ENCODE data around the gene NME7. TPM values are rescaled to one million over a fixed set of nuclear protein-coding genes. Genes with fewer than 3 reads are reported as not detected.

The NME7 gene
- polyA plus RNA-seq, 1 of the 3 experiments (the other 2 are of a cell fraction) = 13.7 TPM

DNA sequence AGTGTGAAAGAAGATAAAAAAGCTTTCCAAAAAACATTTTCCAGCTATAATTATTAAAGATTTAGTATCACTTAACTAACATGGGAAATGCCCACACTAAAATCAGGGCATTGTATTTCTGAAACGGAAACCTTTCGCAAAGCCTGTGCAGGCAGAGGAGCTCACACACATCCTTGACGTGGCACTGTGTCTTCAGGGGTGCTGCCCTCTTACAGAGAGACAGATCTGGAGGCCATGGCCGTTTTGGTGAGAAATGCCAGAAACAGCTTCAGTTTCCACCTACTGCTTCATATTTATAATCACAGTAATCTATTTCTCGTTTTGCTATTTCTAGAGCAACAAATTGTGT, 234.4 kb downstream of the NME7 start (continued):
- TF ChIP-seq RFX5 (IDR thresholded peaks at IDR 0.05; ENCODE audit: low read length) (no peak), EP300 (IDR thresholded peaks at IDR 0.05; ENCODE audit: borderline replicate concordance in 1 of 2, low read depth in 1 of 2, low read length in 1 of 2) (no peak)

GRCh38 chr1:169132512-169133227, 234.9 kb downstream of the NME7 start:
- H3K27me3 ChIP-seq (ENCODE audit: insufficient read depth) = no peaks in the 10 kb centered on the region
- peaks cover 57 to 78% of the 10 kb centered on the region in 2 experiments for H3K36me3 ChIP-seq (replicated peaks in 1 of 2; ENCODE audit: control insufficient read depth in 1 of 2, insufficient read depth in 2 of 2, low read length in 1 of 2)
- TF ChIP-seq RFX5 (IDR thresholded peaks at IDR 0.05; ENCODE audit: low read length) = no peak
- TF ChIP-seq, protein P1, sequence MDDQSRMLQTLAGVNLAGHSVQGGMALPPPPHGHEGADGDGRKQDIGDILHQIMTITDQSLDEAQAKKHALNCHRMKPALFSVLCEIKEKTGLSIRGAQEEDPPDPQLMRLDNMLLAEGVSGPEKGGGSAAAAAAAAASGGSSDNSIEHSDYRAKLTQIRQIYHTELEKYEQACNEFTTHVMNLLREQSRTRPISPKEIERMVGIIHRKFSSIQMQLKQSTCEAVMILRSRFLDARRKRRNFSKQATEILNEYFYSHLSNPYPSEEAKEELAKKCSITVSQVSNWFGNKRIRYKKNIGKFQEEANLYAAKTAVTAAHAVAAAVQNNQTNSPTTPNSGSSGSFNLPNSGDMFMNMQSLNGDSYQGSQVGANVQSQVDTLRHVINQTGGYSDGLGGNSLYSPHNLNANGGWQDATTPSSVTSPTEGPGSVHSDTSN (IDR thresholded peaks at IDR 0.05) = no peak
- TF ChIP-seq, protein P2, sequence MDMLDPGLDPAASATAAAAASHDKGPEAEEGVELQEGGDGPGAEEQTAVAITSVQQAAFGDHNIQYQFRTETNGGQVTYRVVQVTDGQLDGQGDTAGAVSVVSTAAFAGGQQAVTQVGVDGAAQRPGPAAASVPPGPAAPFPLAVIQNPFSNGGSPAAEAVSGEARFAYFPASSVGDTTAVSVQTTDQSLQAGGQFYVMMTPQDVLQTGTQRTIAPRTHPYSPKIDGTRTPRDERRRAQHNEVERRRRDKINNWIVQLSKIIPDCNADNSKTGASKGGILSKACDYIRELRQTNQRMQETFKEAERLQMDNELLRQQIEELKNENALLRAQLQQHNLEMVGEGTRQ (IDR thresholded peaks at IDR 0.05; ENCODE audit: borderline replicate concordance, low read depth, low read length) = no peak
- TF ChIP-seq NRF1 (IDR thresholded peaks at IDR 0.05; ENCODE audit: low read depth, low read length) = no peak
- no peak for TF ChIP-seq MXI1 (IDR thresholded peaks at IDR 0.05; ENCODE audit: low read depth, low read length)
- no peak for TF ChIP-seq TAF1 (IDR thresholded peaks at IDR 0.05; ENCODE audit: borderline replicate concordance, low read depth, low read length)
- TF ChIP-seq, protein P3, sequence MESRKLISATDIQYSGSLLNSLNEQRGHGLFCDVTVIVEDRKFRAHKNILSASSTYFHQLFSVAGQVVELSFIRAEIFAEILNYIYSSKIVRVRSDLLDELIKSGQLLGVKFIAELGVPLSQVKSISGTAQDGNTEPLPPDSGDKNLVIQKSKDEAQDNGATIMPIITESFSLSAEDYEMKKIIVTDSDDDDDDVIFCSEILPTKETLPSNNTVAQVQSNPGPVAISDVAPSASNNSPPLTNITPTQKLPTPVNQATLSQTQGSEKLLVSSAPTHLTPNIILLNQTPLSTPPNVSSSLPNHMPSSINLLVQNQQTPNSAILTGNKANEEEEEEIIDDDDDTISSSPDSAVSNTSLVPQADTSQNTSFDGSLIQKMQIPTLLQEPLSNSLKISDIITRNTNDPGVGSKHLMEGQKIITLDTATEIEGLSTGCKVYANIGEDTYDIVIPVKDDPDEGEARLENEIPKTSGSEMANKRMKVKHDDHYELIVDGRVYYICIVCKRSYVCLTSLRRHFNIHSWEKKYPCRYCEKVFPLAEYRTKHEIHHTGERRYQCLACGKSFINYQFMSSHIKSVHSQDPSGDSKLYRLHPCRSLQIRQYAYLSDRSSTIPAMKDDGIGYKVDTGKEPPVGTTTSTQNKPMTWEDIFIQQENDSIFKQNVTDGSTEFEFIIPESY (IDR thresholded peaks at IDR 0.05; ENCODE audit: borderline replicate concordance, low read depth) = no peak
- TF ChIP-seq SMC3 (IDR thresholded peaks at IDR 0.05; ENCODE audit: low read depth, low read length) = no peak
- TF ChIP-seq POLR2AphosphoS5 (IDR thresholded peaks at IDR 0.05; ENCODE audit: low read depth, low read length) = no peak
- no peak for TF ChIP-seq GABPA (IDR thresholded peaks at IDR 0.05; ENCODE audit: low read depth)
- no peak for TF ChIP-seq GATA2 (CRISPR knock-in tag; IDR thresholded peaks at IDR 0.05)
- TF ChIP-seq RAD21 (IDR thresholded peaks at IDR 0.05; ENCODE audit: low read length) = no peak
- no peak for TF ChIP-seq SIN3A (IDR thresholded peaks at IDR 0.05; ENCODE audit: borderline replicate concordance, low read depth, low read length)
- no peak for TF ChIP-seq JUND (IDR thresholded peaks at IDR 0.05)
- TF ChIP-seq CTCF (IDR thresholded peaks at IDR 0.05) = no peak
- no peak for TF ChIP-seq FOXM1 (IDR thresholded peaks at IDR 0.05; ENCODE audit: low read depth)
- TF ChIP-seq, protein P4, sequence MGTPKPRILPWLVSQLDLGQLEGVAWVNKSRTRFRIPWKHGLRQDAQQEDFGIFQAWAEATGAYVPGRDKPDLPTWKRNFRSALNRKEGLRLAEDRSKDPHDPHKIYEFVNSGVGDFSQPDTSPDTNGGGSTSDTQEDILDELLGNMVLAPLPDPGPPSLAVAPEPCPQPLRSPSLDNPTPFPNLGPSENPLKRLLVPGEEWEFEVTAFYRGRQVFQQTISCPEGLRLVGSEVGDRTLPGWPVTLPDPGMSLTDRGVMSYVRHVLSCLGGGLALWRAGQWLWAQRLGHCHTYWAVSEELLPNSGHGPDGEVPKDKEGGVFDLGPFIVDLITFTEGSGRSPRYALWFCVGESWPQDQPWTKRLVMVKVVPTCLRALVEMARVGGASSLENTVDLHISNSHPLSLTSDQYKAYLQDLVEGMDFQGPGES (IDR thresholded peaks at IDR 0.05; ENCODE audit: low read depth, low read length) = no peak
- no peak for TF ChIP-seq YY1 (IDR thresholded peaks at IDR 0.05; ENCODE audit: low read depth)
- no peak for TF ChIP-seq EZH2phosphoT487 (IDR thresholded peaks at IDR 0.05; ENCODE audit: borderline replicate concordance, low read depth)
- no peak for TF ChIP-seq TCF12 (IDR thresholded peaks at IDR 0.05)
- no peak overlapping the region for H3K4me2 ChIP-seq
- peaks cover 16% of the 10 kb centered on the region for H3F3A ChIP-seq (replicated peaks; ENCODE audit: insufficient read depth)
- H3K79me2 ChIP-seq (ENCODE audit: insufficient read depth) = peaks cover 6% of the 10 kb centered on the region; the same call in 1 of the 2 replicates
- peak overlapping the region in 1 of 2 experiments; percentile 34; a peak in 1 of 4 replicates for H3K27ac ChIP-seq (ENCODE audit: low read depth in 2 of 2, low read length in 1 of 2)
- WGBS (ENCODE audit: low lambda C conversion rate) = 72% methylated on average over 4 of the region's 4 CpGs
- CTCF ChIA-PET = interaction anchor here (1.7 to 2.5 kb wide), 2 partner anchors 21 to 529 kb away, joined by 8 read pairs; no protein-coding TSS in a partner anchor
- H3K9ac ChIP-seq = no peak overlapping the region
- H3K4me3 ChIP-seq (ENCODE audit: low read depth in 2 of 2, low read length in 1 of 2) = no peak overlapping the region
- H3K4me1 ChIP-seq (ENCODE audit: control insufficient read depth in 1 of 2, insufficient read depth in 2 of 2, low read depth in 1 of 2, low read length in 1 of 2) = peaks cover 0 to 5% of the 10 kb centered on the region in 2 experiments; a peak in 2 of 4 replicates
- POLR2A ChIA-PET = no interaction called here
- no peak overlapping the region for H2AFZ ChIP-seq (ENCODE audit: low read depth)
- no peaks in the 10 kb centered on the region for H4K20me1 ChIP-seq (ENCODE audit: insufficient read depth)
- no peaks in the 10 kb centered on the region for H3K9me3 ChIP-seq
- H3K9me2 ChIP-seq = no peaks in the 10 kb centered on the region
- DNase-seq = no peak

All from SK-N-SH (cell line).